B cell (primary cell): ENCODE results near the gene HES5. TPM values are rescaled to one million over a fixed set of nuclear protein-coding genes. Genes with fewer than 3 reads are reported as not detected.

Experiments
- ATAC-seq: fragments of 200-7000 bp; cut with Tn5 transposase; one replicate; pipeline ENCODE4 v1.10.0; 2021; ENCODE audit warnings: low read depth, mild to moderate bottlenecking, moderate number of reproducible peaks, moderate library complexity
- CTCF ChIA-PET: fragments of 350-600 bp; sonication (Branson Sonifier 250); formaldehyde crosslinking; loops from one replicate; lab custom pipeline; 2021; ENCODE audit warnings: antibody characterized with exemption, inconsistent platforms; lab: Charles Lee
- POLR2A ChIA-PET: fragments of 350-600 bp; sonication (Branson Sonifier 250); formaldehyde crosslinking; loops from one replicate; lab custom pipeline; 2021; ENCODE audit warnings: antibody characterized with exemption; lab: Charles Lee
- DNase-seq: peaks from one replicate; pipeline ENCODE4 v3.0.0; 2013
- H2AFZ ChIP-seq: 2 replicates; pipeline ENCODE4 v1.6.1; 2012; ENCODE audit warnings: mild to moderate bottlenecking, low read depth, low read length; ENCODE audit not compliant: insufficient read depth, poor library complexity, severe bottlenecking
- H3K27ac ChIP-seq, 2 donors: 1 replicate in 1 of 2; 2 replicates in 1 of 2; pipeline ENCODE4 v1.5.1; 2012 to 2013; ENCODE audit warnings: low read length in 2 of 2, mild to moderate bottlenecking in 2 of 2, moderate library complexity in 1 of 2
- H3K27me3 ChIP-seq, 4 experiments: fragments of 200-600 bp in 1 of 4; sonication (generic) in 1 of 4; replicated peaks in 1 of 4; 1 replicate in 2 of 4; 2 replicates in 2 of 4; pipeline versions ENCODE4 v1.6.1 to v1.7.0; 2013 to 2016; ENCODE audit warnings: low read length in 3 of 4, mild to moderate bottlenecking in 2 of 4, mixed read lengths in 1 of 4, moderate library complexity in 1 of 4; ENCODE audit not compliant: insufficient read depth in 4 of 4, control insufficient read depth in 3 of 4; ENCODE audit errors: control extremely low read depth in 1 of 4
- H3K36me3 ChIP-seq, 2 experiments: replicated peaks in 1 of 2; 1 replicate in 1 of 2; 2 replicates in 1 of 2; pipeline versions ENCODE4 v1.6.1 to v1.7.1; 2013; ENCODE audit warnings: low read length in 1 of 2; ENCODE audit not compliant: insufficient read depth in 2 of 2, control insufficient read depth in 1 of 2; ENCODE audit errors: control extremely low read depth in 1 of 2, extremely low read depth in 1 of 2
- H3K4me1 ChIP-seq, 2 donors: fragments of 200-600 bp in 1 of 2; sonication (generic) in 1 of 2; 1 replicate in 1 of 2; 2 replicates in 1 of 2; pipeline versions ENCODE4 v1.5.1 to v1.6.1; 2013 to 2017; ENCODE audit warnings: low read length in 2 of 2; ENCODE audit not compliant: control insufficient read depth in 2 of 2, insufficient read depth in 2 of 2
- H3K4me2 ChIP-seq: replicated peaks from 2 replicates; pipeline ENCODE3; 2012; ENCODE audit warnings: mild to moderate bottlenecking, low read depth, low read length; ENCODE audit not compliant: poor library complexity, severe bottlenecking
- H3K4me3 ChIP-seq, 5 experiments: fragments of 200-600 bp in 1 of 5; sonication (generic) in 1 of 5; 1 replicate in 3 of 5; 2 replicates in 2 of 5; pipeline versions ENCODE4 v1.5.1 to v1.7.0; 2011 to 2016; ENCODE audit warnings: low read length in 4 of 5, mild to moderate bottlenecking in 4 of 5, low read depth in 2 of 5, control low read depth in 1 of 5, moderate library complexity in 1 of 5; ENCODE audit not compliant: insufficient read depth in 1 of 5; ENCODE audit errors: control extremely low read depth in 1 of 5, extremely low read depth in 1 of 5
- H3K79me2 ChIP-seq: fragments of 200-600 bp; sonication (generic); one replicate; pipeline ENCODE4 v1.6.0; 2016; ENCODE audit warnings: low read length; ENCODE audit not compliant: control insufficient read depth, insufficient read depth
- H3K9ac ChIP-seq: fragments of 200-600 bp; sonication (generic); 2 replicates; pipeline ENCODE4 v1.6.1; 2017; ENCODE audit warnings: mild to moderate bottlenecking, low read length, moderate library complexity
- H3K9me3 ChIP-seq, 3 donors: one replicate each; pipeline versions ENCODE4 v1.6.1 to v1.7.1; 2013; ENCODE audit warnings: low read length in 2 of 3; ENCODE audit not compliant: control insufficient read depth in 2 of 3, insufficient read depth in 1 of 3; ENCODE audit errors: control extremely low read depth in 1 of 3
- H4K20me1 ChIP-seq: 2 replicates; pipeline ENCODE4 v1.6.0; 2012; ENCODE audit warnings: mild to moderate bottlenecking, low read length; ENCODE audit not compliant: insufficient read depth, control insufficient read depth, poor library complexity, severe bottlenecking
- H3K27ac Mint-ChIP-seq: one replicate; pipeline ENCODE4 v1.8.0; 2021; ENCODE audit warnings: mixed read lengths
- H3K27me3 Mint-ChIP-seq: one replicate; pipeline ENCODE4 v1.8.0; 2021; ENCODE audit warnings: mixed read lengths
- H3K4me1 Mint-ChIP-seq: one replicate; pipeline ENCODE4 v1.8.0; 2021; ENCODE audit warnings: mixed read lengths
- H3K4me3 Mint-ChIP-seq: one replicate; pipeline ENCODE4 v1.8.0; 2021; ENCODE audit warnings: mixed read lengths
- H3K9me3 Mint-ChIP-seq: one replicate; pipeline ENCODE4 v1.8.0; 2022; ENCODE audit warnings: mixed read lengths; ENCODE audit not compliant: insufficient read depth
- CTCF ChIP-seq: fragments of 200-600 bp; IDR thresholded peaks from one replicate; pipeline ENCODE4 v1.8.0; 2022; ENCODE audit warnings: antibody characterized with exemption, mild to moderate bottlenecking
- EZH2 ChIP-seq: IDR thresholded peaks from 2 replicates; pipeline ENCODE4 v1.6.1; 2012; ENCODE audit warnings: borderline replicate concordance, low read depth, mild to moderate bottlenecking, moderate library complexity, low read length; ENCODE audit not compliant: insufficient read depth, poor library complexity, severe bottlenecking
- WGBS: methylation state at CpG from one replicate; pipeline ENCODE4 v1.1.5; 2013; ENCODE audit warnings: missing lambda C conversion rate; ENCODE audit not compliant: insufficient coverage; 5-methylcytosine and 5-hydroxymethylcytosine counted together
- intact Hi-C: fragments of 100-400 bp; cut with micrococcal nuclease; formaldehyde crosslinking; loops from one replicate; pipeline ENCODE4 v1.10.0; 2022
- polyA plus RNA-seq: library from polyadenylated mRNA; depleted of rRNA; stranded (reverse); fragments of >200 nt; gene quantifications from 2 replicates; pipeline ENCODE4 v1.2.3, GENCODE V29; 2012
- total RNA-seq, 2 donors: library from RNA; stranded (reverse); fragments of 120-200 nt in 1 of 2; gene quantifications; 1 replicate in 1 of 2; 2 replicates in 1 of 2; pipeline versions ENCODE4 v1.2.3 to v1.2.4, GENCODE V29; 2013 to 2022

The HES5 gene
- total and polyA plus RNA-seq, 2 donors (not counting 1 experiment from before 2014, with no cell fraction given) = not detected

- Mint-ChIP-seq H3K4me3 (no peak overlapping the region), H3K9me3 (no peaks in the 10 kb centered on the region), H3K27ac (no peak overlapping the region), H3K4me1 (peaks cover 13% of the 10 kb centered on the region), H3K27me3 (no peaks in the 10 kb centered on the region)
- ChIA-PET CTCF (no interaction called here), POLR2A (no interaction called here)
- WGBS = 74% methylated on average over 22 of the region's 22 CpGs
- H3K4me1 ChIP-seq = peaks cover 12 to 17% of the 10 kb centered on the region in 2 donors
- peaks cover 30% of the 10 kb centered on the region for H4K20me1 ChIP-seq
- no peak overlapping the region for H3K9ac ChIP-seq
- TF ChIP-seq EZH2 = no peak
- TF ChIP-seq CTCF = no peak
- H3K79me2 ChIP-seq = no peaks in the 10 kb centered on the region
- H3K27me3 ChIP-seq = no peaks in the 10 kb centered on the region
- no peak overlapping the region for H3K4me2 ChIP-seq
- no peaks in the 10 kb centered on the region for H3K9me3 ChIP-seq
- no peak overlapping the region for H3K27ac ChIP-seq
- peaks cover 0 to 13% of the 10 kb centered on the region in 2 experiments for H3K36me3 ChIP-seq
- no peak overlapping the region for H3K4me3 ChIP-seq
- DNase-seq = no peak
- ATAC-seq = no peak
- intact Hi-C loops = no loop called here
- H2AFZ ChIP-seq = no peak overlapping the region
Observed at GRCh38 chr1:2504949-2505272, 25.2 kb downstream of the HES5 start.

GRCh38 chr1:2504225-2504948, 25.7 kb downstream of the HES5 start:
- CTCF ChIA-PET = no interaction called here
- Histone ChIP-seq H3K36me3 (peaks cover 0 to 8% of the 10 kb centered on the region in 2 experiments), H4K20me1 (peaks cover 30% of the 10 kb centered on the region), H3K4me3 (no peak overlapping the region), H3K27me3 (no peaks in the 10 kb centered on the region), H3K4me2 (no peak overlapping the region), H3K9me3 (no peaks in the 10 kb centered on the region), H3K27ac (no peak overlapping the region), H3K79me2 (no peaks in the 10 kb centered on the region), H3K9ac (no peak overlapping the region), H3K4me1 (peaks cover 17 to 23% of the 10 kb centered on the region in 2 donors), H2AFZ (no peak overlapping the region)
- ATAC-seq (no peak), DNase-seq (no peak)
- 85% methylated on average over 33 of the region's 36 CpGs for WGBS
- Mint-ChIP-seq H3K9me3 (no peaks in the 10 kb centered on the region), H3K27me3 (no peaks in the 10 kb centered on the region), H3K4me3 (no peak overlapping the region), H3K4me1 (peaks cover 17% of the 10 kb centered on the region), H3K27ac (no peak overlapping the region)
- intact Hi-C loops = no loop called here
- POLR2A ChIA-PET = no interaction called here
- TF ChIP-seq EZH2 = no peak
- no peak for TF ChIP-seq CTCF
